Fibroblast of lung (primary cell): ENCODE measurements around the gene SLC6A5. TPM values are rescaled to one million over a fixed set of nuclear protein-coding genes. Genes with fewer than 3 reads are reported as not detected.

ENCODE experiments used
- DNase-seq, 2 donors: peaks; one replicate each; pipeline versions ENCODE4 v3.0.0 to v3.0.0-alpha.2; 2010; ENCODE audit warnings: low read depth in 2 of 2
- H2AFZ ChIP-seq: 2 replicates; pipeline ENCODE4 v1.5.1; 2012; ENCODE audit warnings: low read length, control low read depth, inconsistent platforms
- H3K27ac ChIP-seq: 2 replicates; pipeline ENCODE4 v1.5.1; 2011; ENCODE audit warnings: low read length, control low read depth; ENCODE audit not compliant: insufficient read depth
- H3K27me3 ChIP-seq: 2 replicates; pipeline ENCODE4 v1.5.1; 2011; ENCODE audit warnings: mild to moderate bottlenecking, low read length; ENCODE audit not compliant: control insufficient read depth, insufficient read depth
- H3K36me3 ChIP-seq: 2 replicates; pipeline ENCODE4 v1.5.1; 2011; ENCODE audit warnings: low read length; ENCODE audit not compliant: control insufficient read depth, insufficient read depth
- H3K4me1 ChIP-seq: 2 replicates; pipeline ENCODE4 v1.5.1; 2011; ENCODE audit warnings: low read length; ENCODE audit not compliant: control insufficient read depth, insufficient read depth; ENCODE audit errors: extremely low read depth
- H3K4me2 ChIP-seq: 2 replicates; pipeline ENCODE4 v1.5.1; 2011; ENCODE audit warnings: low read length, control low read depth; ENCODE audit not compliant: insufficient read depth; ENCODE audit errors: extremely low read depth
- H3K4me3 ChIP-seq, 4 experiments: fragments of 200-600 bp in 1 of 4; sonication (generic) in 1 of 4; replicated peaks in 1 of 4; 2 replicates each; pipeline ENCODE4 v1.5.1; 2011 to 2016; ENCODE audit warnings: low read length in 4 of 4, low read depth in 3 of 4, mild to moderate bottlenecking in 3 of 4, control low read depth in 2 of 4, inconsistent platforms in 1 of 4, mixed read lengths in 1 of 4; ENCODE audit not compliant: insufficient read depth in 1 of 4; ENCODE audit errors: control extremely low read depth in 1 of 4
- H3K79me2 ChIP-seq: 2 replicates; pipeline ENCODE4 v1.5.1; 2012; ENCODE audit warnings: mild to moderate bottlenecking, low read length, inconsistent platforms; ENCODE audit not compliant: control insufficient read depth, insufficient read depth
- H3K9ac ChIP-seq: 2 replicates; pipeline ENCODE4 v1.5.1; 2011; ENCODE audit warnings: mild to moderate bottlenecking, low read length, control low read depth; ENCODE audit not compliant: insufficient read depth
- H3K9me3 ChIP-seq: 2 replicates; pipeline ENCODE4 v1.5.1; 2012; ENCODE audit warnings: low read depth, low read length; ENCODE audit not compliant: control insufficient read depth, insufficient read depth
- H4K20me1 ChIP-seq: 2 replicates; pipeline ENCODE4 v1.5.1; 2011; ENCODE audit warnings: low read length; ENCODE audit not compliant: control insufficient read depth, insufficient read depth; ENCODE audit errors: extremely low read depth
- CTCF ChIP-seq, 2 donors: IDR thresholded peaks in 1 of 2; conservative IDR thresholded peaks in 1 of 2; 1 replicate in 1 of 2; 2 replicates in 1 of 2; pipeline ENCODE4 v1.5.1; 2011 to 2012; ENCODE audit warnings: low read length in 2 of 2, control low read depth in 1 of 2, inconsistent platforms in 1 of 2, low read depth in 1 of 2, mild to moderate bottlenecking in 1 of 2
- EZH2 ChIP-seq: IDR thresholded peaks from 2 replicates; pipeline ENCODE4 v1.5.1; 2012; ENCODE audit warnings: low read length, control low read depth, mild to moderate bottlenecking; ENCODE audit errors: missing control alignments
- polyA plus RNA-seq, 2 donors: library from polyadenylated mRNA; depleted of rRNA in 1 of 2; stranded (reverse) in 1 of 2; unstranded in 1 of 2; fragments of >200 nt; gene quantifications; 2 replicates each; pipeline ENCODE4 v1.2.1, GENCODE V29; 2011 to 2012; ENCODE audit warnings: missing spikeins in 1 of 2
- total RNA-seq: library from RNA; depleted of rRNA; stranded (reverse); fragments of >200 nt; gene quantifications from 2 replicates; pipeline ENCODE4 v1.2.1, GENCODE V29; 2014

SLC6A5 gene
- total and polyA plus RNA-seq, 2 donors (not counting 1 experiment from before 2014, with no cell fraction given), result not detected

- Histone ChIP-seq H3K79me2 (no peaks in the 10 kb centered on the region), H3K9ac (no peak overlapping the region), H3K4me2 (no peak overlapping the region), H3K4me3 (no peak overlapping the region), H3K9me3 (no peaks in the 10 kb centered on the region), H3K36me3 (no peaks in the 10 kb centered on the region), H3K27me3 (no peaks in the 10 kb centered on the region), H2AFZ (no peak overlapping the region), H4K20me1 (no peaks in the 10 kb centered on the region), H3K27ac (no peak overlapping the region), H3K4me1 (no peaks in the 10 kb centered on the region)
- no peak for DNase-seq
- TF ChIP-seq EZH2, result no peak
- no peak for TF ChIP-seq CTCF (conservative IDR thresholded peaks at IDR 0.05 in 1 of 2, IDR thresholded peaks at IDR 0.05 in 1 of 2; ENCODE audit: low read depth in 1 of 2, low read length in 2 of 2)
Measured at GRCh38 chr11:20707876-20708275, 108.5 kb downstream of the SLC6A5 start.

Other genes starting within 250 kb of the SLC6A5 start
- 69.1 and 77.6 TPM in 2 replicates for gene HTATIP2, start 235.9 kb upstream of the SLC6A5 start, total RNA-seq
- gene HTATIP2, start 235.9 kb upstream of the SLC6A5 start, polyA plus RNA-seq, result 43.5 and 59.1 TPM in 2 replicates
- 12.8 and 13.0 TPM in 2 replicates for gene PRMT3, start 211.9 kb upstream of the SLC6A5 start, total RNA-seq
- gene PRMT3, start 211.9 kb upstream of the SLC6A5 start, polyA plus RNA-seq, result 14.2 and 15.7 TPM in 2 replicates
- not detected in 2 replicates for gene NELL1, start 70.0 kb downstream of the SLC6A5 start, total RNA-seq
- gene NELL1, start 70.0 kb downstream of the SLC6A5 start, polyA plus RNA-seq, result not detected in 2 replicates